Stimulated activated naive B cell treated with anti-CD40 and anti-IgM and Interleukin-4, amounts not matched to agents 10 μg/mL and 1 μg/mL and 100 μg/mL, for 72 hours (primary cell): ENCODE results near the gene RAI1.
"Not testable (repeated sequence)": the region's sequence is repeated elsewhere in the genome, so short reads cannot be mapped to it uniquely, and the experiment has no call there.

Experiments used
- ATAC-seq, 2 donors: fragments of 150-1000 bp; cut with Tn5 transposase; replicated peaks; 2 replicates each; pipeline ENCODE4 v1.10.0; 2021; ENCODE audit warnings: moderate library complexity in 1 of 2
- DNase-seq: peaks from one replicate; pipeline ENCODE4 v3.0.0; 2021
- H3K27ac Mint-ChIP-seq: one replicate; pipeline ENCODE4 v1.8.0; 2022; ENCODE audit warnings: mild to moderate bottlenecking, mixed read lengths
- H3K27me3 Mint-ChIP-seq, 2 donors: one replicate each; pipeline ENCODE4 v1.8.0; 2022; ENCODE audit warnings: mixed read lengths in 2 of 2
- H3K36me3 Mint-ChIP-seq, 2 donors: one replicate each; pipeline ENCODE4 v1.8.0; 2022; ENCODE audit warnings: mixed read lengths in 2 of 2, mild to moderate bottlenecking in 1 of 2
- H3K4me1 Mint-ChIP-seq, 2 donors: one replicate each; pipeline ENCODE4 v1.8.0; 2022; ENCODE audit warnings: mixed read lengths in 2 of 2, mild to moderate bottlenecking in 1 of 2
- H3K4me3 Mint-ChIP-seq, 2 donors: one replicate each; pipeline ENCODE4 v1.8.0; 2022; ENCODE audit warnings: mild to moderate bottlenecking in 2 of 2, mixed read lengths in 2 of 2, moderate library complexity in 1 of 2
- H3K9me3 Mint-ChIP-seq, 2 donors: one replicate each; pipeline ENCODE4 v1.8.0; 2022; ENCODE audit warnings: mixed read lengths in 2 of 2, mild to moderate bottlenecking in 1 of 2

RAI1 gene

GRCh38 chr17:17681744-17682292 lies 560 bp downstream of the RAI1 start:
- no peaks in the 10 kb centered on the region for H3K9me3 Mint-ChIP-seq
- H3K27ac Mint-ChIP-seq, result peak overlapping the region; percentile 98
- peaks cover 5 to 7% of the 10 kb centered on the region in 2 donors for H3K36me3 Mint-ChIP-seq
- DNase-seq, result peak; percentile 41
- peak overlapping the region; percentile 91 to 96 for H3K4me3 Mint-ChIP-seq
- H3K27me3 Mint-ChIP-seq, result peaks cover 0 to 5% of the 10 kb centered on the region in 2 donors
- ATAC-seq, result peak; percentile 42 to 47
- peaks cover 27 to 42% of the 10 kb centered on the region in 2 donors for H3K4me1 Mint-ChIP-seq

- H3K4me1 Mint-ChIP-seq, result peaks cover 31 to 47% of the 10 kb centered on the region in 2 donors
- peak overlapping the region; percentile 91 to 96 for H3K4me3 Mint-ChIP-seq
- peaks cover 0 to 5% of the 10 kb centered on the region in 2 donors for H3K27me3 Mint-ChIP-seq
- ATAC-seq, result peak; percentile 65 to 69
- peaks cover 6 to 12% of the 10 kb centered on the region in 2 donors for H3K36me3 Mint-ChIP-seq
- peak; percentile 72 for DNase-seq
- no peaks in the 10 kb centered on the region for H3K9me3 Mint-ChIP-seq
- H3K27ac Mint-ChIP-seq, result peak overlapping the region; percentile 98
Observed at GRCh38 chr17:17682293-17682736, 1.1 kb downstream of the RAI1 start.

- ATAC-seq (peak; percentile 59 to 61), DNase-seq (peak; percentile 48)
- Mint-ChIP-seq H3K36me3 (peaks cover 8 to 13% of the 10 kb centered on the region in 2 donors), H3K9me3 (no peaks in the 10 kb centered on the region), H3K27ac (peak overlapping the region; percentile 98), H3K4me3 (peak overlapping the region; percentile 91 to 96), H3K4me1 (peaks cover 34 to 50% of the 10 kb centered on the region in 2 donors), H3K27me3 (peaks cover 0 to 5% of the 10 kb centered on the region in 2 donors)
Observed at GRCh38 chr17:17682737-17683680, 1.8 kb downstream of the RAI1 start.

- Mint-ChIP-seq H3K4me1 (peaks cover 34 to 50% of the 10 kb centered on the region in 2 donors), H3K27ac (peak overlapping the region; percentile 98), H3K36me3 (peaks cover 8 to 13% of the 10 kb centered on the region in 2 donors), H3K4me3 (peak overlapping the region; percentile 91 to 96), H3K9me3 (no peaks in the 10 kb centered on the region), H3K27me3 (peaks cover 0 to under 1% of the 10 kb centered on the region in 2 donors)
- DNase-seq (no peak), ATAC-seq (no peak)
Observed at GRCh38 chr17:17683710-17684365, 2.6 kb downstream of the RAI1 start.

- ATAC-seq (no peak), DNase-seq (no peak)
- peaks cover 35 to 53% of the 10 kb centered on the region in 2 donors for H3K4me1 Mint-ChIP-seq
- peak overlapping the region; percentile 82 for H3K27ac Mint-ChIP-seq
- peak overlapping the region in 1 of 2 donors; percentile 39 for H3K4me3 Mint-ChIP-seq
- no peaks in the 10 kb centered on the region for H3K27me3 Mint-ChIP-seq
- H3K36me3 Mint-ChIP-seq, result peaks cover 8 to 13% of the 10 kb centered on the region in 2 donors
- no peaks in the 10 kb centered on the region for H3K9me3 Mint-ChIP-seq
Observed at GRCh38 chr17:17684906-17685774, 3.9 kb downstream of the RAI1 start.

GRCh38 chr17:17685775-17686291 lies 4.6 kb downstream of the RAI1 start:
- no peaks in the 10 kb centered on the region for H3K27me3 Mint-ChIP-seq
- H3K27ac Mint-ChIP-seq, result peak overlapping the region; percentile 80
- peaks cover 8 to 13% of the 10 kb centered on the region in 2 donors for H3K36me3 Mint-ChIP-seq
- peak overlapping the region in 1 of 2 donors; percentile 4 for H3K4me3 Mint-ChIP-seq
- H3K9me3 Mint-ChIP-seq, result no peaks in the 10 kb centered on the region
- peaks cover 38 to 57% of the 10 kb centered on the region in 2 donors for H3K4me1 Mint-ChIP-seq
- DNase-seq (no peak), ATAC-seq (no peak)

GRCh38 chr17:17689312-17689711 lies 8.1 kb downstream of the RAI1 start:
- Mint-ChIP-seq H3K4me1 (peaks cover 63 to 77% of the 10 kb centered on the region in 2 donors), H3K36me3 (peaks cover 8 to 13% of the 10 kb centered on the region in 2 donors), H3K4me3 (no peak overlapping the region), H3K27me3 (no peaks in the 10 kb centered on the region), H3K9me3 (no peaks in the 10 kb centered on the region), H3K27ac (no peak overlapping the region)
- no peak for DNase-seq
- no peak for ATAC-seq

- DNase-seq, H3K27ac Mint-ChIP-seq, H3K9me3 Mint-ChIP-seq, H3K4me3 Mint-ChIP-seq, ATAC-seq, H3K27me3 Mint-ChIP-seq: not testable (repeated sequence)
- peaks cover 8 to 10% of the 10 kb centered on the region in 2 donors for H3K36me3 Mint-ChIP-seq
- H3K4me1 Mint-ChIP-seq, result peaks cover 60 to 73% of the 10 kb centered on the region in 2 donors
Observed at GRCh38 chr17:17690233-17690632, 9.0 kb downstream of the RAI1 start.

GRCh38 chr17:17691468-17692263 lies 10.4 kb downstream of the RAI1 start:
- ATAC-seq (peak; percentile 53 to 58), DNase-seq (peak; percentile 63)
- Mint-ChIP-seq H3K4me1 (peaks cover 56 to 72% of the 10 kb centered on the region in 2 donors), H3K9me3 (no peaks in the 10 kb centered on the region), H3K36me3 (peaks cover 3 to 6% of the 10 kb centered on the region in 2 donors), H3K27ac (peak overlapping the region; percentile 88), H3K27me3 (no peaks in the 10 kb centered on the region), H3K4me3 (peak overlapping the region; percentile 53 to 66)

- H3K9me3 Mint-ChIP-seq, result no peaks in the 10 kb centered on the region
- H3K36me3 Mint-ChIP-seq, result no peaks in the 10 kb centered on the region
- peak overlapping the region; percentile 88 for H3K27ac Mint-ChIP-seq
- no peaks in the 10 kb centered on the region for H3K27me3 Mint-ChIP-seq
- peak overlapping the region; percentile 53 to 57 for H3K4me3 Mint-ChIP-seq
- ATAC-seq (no peak), DNase-seq (no peak)
- H3K4me1 Mint-ChIP-seq, result peaks cover 52 to 72% of the 10 kb centered on the region in 2 donors
Observed at GRCh38 chr17:17692353-17693252, 11.3 kb downstream of the RAI1 start.

GRCh38 chr17:17693253-17694168 lies 12.3 kb downstream of the RAI1 start:
- peak; percentile 7 to 14 for ATAC-seq

More at GRCh38 chr17:17693253-17694168, 12.3 kb downstream of the RAI1 start:
- Mint-ChIP-seq H3K4me1 (peaks cover 56 to 75% of the 10 kb centered on the region in 2 donors), H3K9me3 (no peaks in the 10 kb centered on the region), H3K36me3 (no peaks in the 10 kb centered on the region), H3K27ac (peak overlapping the region; percentile 95), H3K27me3 (no peaks in the 10 kb centered on the region), H3K4me3 (peak overlapping the region; percentile 79 to 83)
- DNase-seq, result no peak
